HCEC 1CT (cell line): ENCODE results near the gene ZNF337.
"Not testable (repeated sequence)": the region's sequence is repeated elsewhere in the genome, so short reads cannot be mapped to it uniquely, and the experiment has no call there.

ENCODE experiments used
- DNase-seq: peaks from one replicate; pipeline ENCODE4 v3.0.0-alpha.2; 2017

The ZNF337 gene

GRCh38 chr20:25696371-25697131, at the start of gene ZNF337:
TSS of gene ZNF337 (minus strand) at chr20:25696853. CDS start at chr20:25686417, 10,436 bp downstream.
- DNase-seq = peak; percentile 95

- DNase-seq = no peak
Observed at GRCh38 chr20:25745738-25746137, 49.1 kb upstream of the ZNF337 start.

GRCh38 chr20:25745100-25745499, 48.4 kb upstream of the ZNF337 start:
- no peak for DNase-seq

GRCh38 chr20:25744261-25744660, 47.6 kb upstream of the ZNF337 start:
- DNase-seq = no peak

- DNase-seq = no peak
Observed at GRCh38 chr20:25741088-25741487, 44.4 kb upstream of the ZNF337 start.

- DNase-seq = peak; percentile 46
Observed at GRCh38 chr20:25739615-25740320, 43.1 kb upstream of the ZNF337 start.

GRCh38 chr20:25738198-25738597, 41.5 kb upstream of the ZNF337 start:
- peak; percentile 80 for DNase-seq

GRCh38 chr20:25733903-25734302, 37.2 kb upstream of the ZNF337 start:
- DNase-seq = no peak

- no peak for DNase-seq
Observed at GRCh38 chr20:25730862-25731261, 34.2 kb upstream of the ZNF337 start.

- DNase-seq = no peak
Observed at GRCh38 chr20:25726357-25726756, 29.7 kb upstream of the ZNF337 start.

GRCh38 chr20:25725639-25726038, 29.0 kb upstream of the ZNF337 start:
- DNase-seq = no peak

GRCh38 chr20:25723975-25724374, 27.3 kb upstream of the ZNF337 start:
- DNase-seq = no peak

GRCh38 chr20:25720285-25720684, 23.6 kb upstream of the ZNF337 start:
- DNase-seq = no peak

GRCh38 chr20:25718896-25719809, 22.5 kb upstream of the ZNF337 start:
- DNase-seq = not testable (repeated sequence)

- DNase-seq = no peak
Observed at GRCh38 chr20:25707695-25708094, 11.0 kb upstream of the ZNF337 start.

- DNase-seq = no peak
Observed at GRCh38 chr20:25706793-25707192, 10.1 kb upstream of the ZNF337 start.

- no peak for DNase-seq
Observed at GRCh38 chr20:25705830-25706351, 9.2 kb upstream of the ZNF337 start.

- not testable (repeated sequence) for DNase-seq
Observed at GRCh38 chr20:25704303-25704702, 7.7 kb upstream of the ZNF337 start.

- not testable (repeated sequence) for DNase-seq
Observed at GRCh38 chr20:25700835-25701234, 4.2 kb upstream of the ZNF337 start.

- DNase-seq = peak; percentile 7
Observed at GRCh38 chr20:25699914-25700313, 3.3 kb upstream of the ZNF337 start.

GRCh38 chr20:25697132-25697446, 436 bp upstream of the ZNF337 start:
- DNase-seq = no peak

GRCh38 chr20:25695532-25696370, 902 bp downstream of the ZNF337 start:
- DNase-seq = peak; percentile 7
